ENCODE measurements around the gene ACIN1. TPM values are rescaled to one million over a fixed set of nuclear protein-coding genes. Genes with fewer than 3 reads are reported as not detected.

The ACIN1 gene
- total RNA-seq, 6 experiments from 2014 or later = 128 to 150 (median 142) TPM

GRCh38 chr14:23090254-23090636 lies 4.7 kb downstream of the ACIN1 start:
- DNase-seq = no peak
- H3K4me3 Mint-ChIP-seq = no peak overlapping the region
- peaks cover 51% of the 10 kb centered on the region for H3K4me1 Mint-ChIP-seq (ENCODE audit: low read depth)
- TF ChIP-seq CTCF (IDR thresholded peaks at IDR 0.05) = no peak
- H3K9me3 Mint-ChIP-seq = no peaks in the 10 kb centered on the region
- peaks cover 38% of the 10 kb centered on the region for H3K36me3 Mint-ChIP-seq (ENCODE audit: low read depth)
- no peaks in the 10 kb centered on the region for H3K27me3 Mint-ChIP-seq (ENCODE audit: insufficient read depth)
- peak overlapping the region; percentile 56 for H3K27ac Mint-ChIP-seq

DNA sequence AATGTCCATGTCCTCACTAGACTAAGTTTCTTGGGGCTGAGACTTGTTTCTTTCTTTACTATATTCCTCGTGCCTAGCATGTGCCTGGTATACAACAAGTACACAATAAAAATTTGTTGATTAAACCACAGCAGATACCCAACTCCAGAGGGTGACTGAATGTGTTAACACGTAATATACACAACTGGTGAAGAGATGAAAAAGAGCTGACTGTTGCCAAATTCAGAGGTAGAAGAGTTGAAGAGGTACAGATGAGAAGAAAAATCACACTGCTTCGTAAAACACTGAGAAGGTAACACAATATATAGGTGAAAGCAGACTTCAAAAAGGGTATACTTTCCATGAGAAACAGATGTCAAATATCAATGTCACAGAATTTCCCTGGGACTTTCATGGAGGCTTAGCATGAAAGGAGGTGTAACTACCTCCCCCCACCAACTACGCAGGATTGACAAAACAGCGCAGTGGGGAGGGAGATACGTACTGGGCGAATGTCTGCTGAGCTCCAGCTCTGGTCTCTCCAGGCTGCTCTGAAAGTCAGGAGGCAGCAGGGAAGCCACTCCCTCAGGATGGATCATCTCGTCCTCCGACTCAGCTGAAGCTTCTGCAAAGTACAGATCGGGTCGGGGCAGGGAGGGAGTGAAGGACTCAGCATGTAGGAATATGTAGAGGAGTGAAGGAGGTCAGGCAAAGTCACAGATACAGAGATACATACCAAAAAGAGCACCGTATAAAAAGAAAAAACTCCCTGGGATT lies 5.3 kb downstream of the ACIN1 start:
- no peak for DNase-seq
- TF ChIP-seq CTCF (IDR thresholded peaks at IDR 0.05) = no peak
- Mint-ChIP-seq H3K27ac (peak overlapping the region; percentile 56; the same call in 1 of the 2 replicates), H3K9me3 (no peaks in the 10 kb centered on the region), H3K27me3 (ENCODE audit: insufficient read depth) (no peaks in the 10 kb centered on the region), H3K36me3 (ENCODE audit: low read depth) (peaks cover 41% of the 10 kb centered on the region), H3K4me3 (no peak overlapping the region), H3K4me1 (ENCODE audit: low read depth) (peaks cover 54% of the 10 kb centered on the region)

GRCh38 chr14:23086565-23086964 lies 8.4 kb downstream of the ACIN1 start:
- peak overlapping the region; percentile 35; the same call in 1 of the 2 replicates for H3K27ac Mint-ChIP-seq
- no peak for DNase-seq
- H3K9me3 Mint-ChIP-seq = no peaks in the 10 kb centered on the region
- no peak for TF ChIP-seq CTCF (IDR thresholded peaks at IDR 0.05)
- H3K36me3 Mint-ChIP-seq (ENCODE audit: low read depth) = peaks cover 32% of the 10 kb centered on the region
- H3K4me3 Mint-ChIP-seq = no peak overlapping the region
- H3K4me1 Mint-ChIP-seq (ENCODE audit: low read depth) = peaks cover 40% of the 10 kb centered on the region
- H3K27me3 Mint-ChIP-seq (ENCODE audit: insufficient read depth) = no peaks in the 10 kb centered on the region; the same call in 1 of the 2 replicates

DNA sequence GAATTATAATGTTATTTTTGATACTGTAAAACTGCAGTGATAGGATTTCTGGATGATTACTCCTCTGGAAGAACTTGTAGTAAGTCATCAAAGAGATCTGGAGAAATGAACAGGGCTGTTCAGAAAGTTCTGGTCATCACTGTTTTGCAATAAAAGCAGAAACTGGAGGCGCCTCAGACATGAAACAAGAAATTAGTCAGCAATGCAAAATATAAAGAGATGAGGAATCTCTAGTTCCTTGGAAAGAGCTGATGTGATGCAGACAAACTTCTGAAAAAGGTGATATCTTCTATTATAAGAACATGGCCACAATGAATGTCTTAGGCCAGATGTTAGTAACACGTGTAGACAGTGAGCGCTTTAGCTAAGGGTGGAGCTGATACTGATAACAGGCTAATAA lies 9.5 kb downstream of the ACIN1 start:
- no peak for TF ChIP-seq CTCF (IDR thresholded peaks at IDR 0.05)
- H3K4me3 Mint-ChIP-seq = no peak overlapping the region
- DNase-seq = peak; percentile 18
- H3K4me1 Mint-ChIP-seq (ENCODE audit: low read depth) = peaks cover 48% of the 10 kb centered on the region
- H3K27ac Mint-ChIP-seq = peak overlapping the region; percentile 50
- H3K27me3 Mint-ChIP-seq (ENCODE audit: insufficient read depth) = peaks cover 3% of the 10 kb centered on the region
- peaks cover 40% of the 10 kb centered on the region for H3K36me3 Mint-ChIP-seq (ENCODE audit: low read depth)
- no peaks in the 10 kb centered on the region for H3K9me3 Mint-ChIP-seq

DNA sequence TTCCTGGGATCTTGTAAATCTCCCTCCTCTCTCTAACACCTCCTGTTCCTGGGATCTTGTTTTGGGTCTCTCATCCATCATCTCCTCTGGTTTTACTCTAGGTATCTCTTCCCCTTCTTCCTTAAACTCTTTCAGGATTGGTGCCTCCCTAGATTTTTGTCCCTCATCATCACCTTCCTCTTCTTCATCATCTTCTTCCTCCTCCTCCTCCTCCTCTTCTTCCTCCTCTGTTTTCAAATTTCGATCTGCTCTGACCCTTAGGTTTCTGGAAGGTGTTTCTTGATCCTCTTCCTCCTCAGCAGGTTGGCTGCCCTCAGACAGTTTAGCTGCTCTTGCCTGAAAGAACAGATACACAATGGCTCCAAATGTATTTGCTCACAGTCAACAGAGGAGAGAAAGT lies 14.5 kb downstream of the ACIN1 start:
- H3K27ac Mint-ChIP-seq = peak overlapping the region; percentile 92
- H3K4me1 Mint-ChIP-seq (ENCODE audit: low read depth) = peaks cover 55% of the 10 kb centered on the region
- peaks cover 3% of the 10 kb centered on the region for H3K27me3 Mint-ChIP-seq (ENCODE audit: insufficient read depth)
- DNase-seq = no peak
- no peaks in the 10 kb centered on the region for H3K9me3 Mint-ChIP-seq
- peak overlapping the region; percentile 68 for H3K4me3 Mint-ChIP-seq
- no peak for TF ChIP-seq CTCF (IDR thresholded peaks at IDR 0.05)
- H3K36me3 Mint-ChIP-seq (ENCODE audit: low read depth) = peaks cover 43% of the 10 kb centered on the region
